Amniotic epithelial cell (primary cell): ENCODE data around the gene BSX.
A peak's percentile ranks its signal among the peaks of the same experiment; 100 is the strongest.

Source experiments
- DNase-seq: peaks from one replicate; pipeline ENCODE4 v3.0.0-alpha.2; 2010; ENCODE audit warnings: low read depth

Gene BSX

DNA sequence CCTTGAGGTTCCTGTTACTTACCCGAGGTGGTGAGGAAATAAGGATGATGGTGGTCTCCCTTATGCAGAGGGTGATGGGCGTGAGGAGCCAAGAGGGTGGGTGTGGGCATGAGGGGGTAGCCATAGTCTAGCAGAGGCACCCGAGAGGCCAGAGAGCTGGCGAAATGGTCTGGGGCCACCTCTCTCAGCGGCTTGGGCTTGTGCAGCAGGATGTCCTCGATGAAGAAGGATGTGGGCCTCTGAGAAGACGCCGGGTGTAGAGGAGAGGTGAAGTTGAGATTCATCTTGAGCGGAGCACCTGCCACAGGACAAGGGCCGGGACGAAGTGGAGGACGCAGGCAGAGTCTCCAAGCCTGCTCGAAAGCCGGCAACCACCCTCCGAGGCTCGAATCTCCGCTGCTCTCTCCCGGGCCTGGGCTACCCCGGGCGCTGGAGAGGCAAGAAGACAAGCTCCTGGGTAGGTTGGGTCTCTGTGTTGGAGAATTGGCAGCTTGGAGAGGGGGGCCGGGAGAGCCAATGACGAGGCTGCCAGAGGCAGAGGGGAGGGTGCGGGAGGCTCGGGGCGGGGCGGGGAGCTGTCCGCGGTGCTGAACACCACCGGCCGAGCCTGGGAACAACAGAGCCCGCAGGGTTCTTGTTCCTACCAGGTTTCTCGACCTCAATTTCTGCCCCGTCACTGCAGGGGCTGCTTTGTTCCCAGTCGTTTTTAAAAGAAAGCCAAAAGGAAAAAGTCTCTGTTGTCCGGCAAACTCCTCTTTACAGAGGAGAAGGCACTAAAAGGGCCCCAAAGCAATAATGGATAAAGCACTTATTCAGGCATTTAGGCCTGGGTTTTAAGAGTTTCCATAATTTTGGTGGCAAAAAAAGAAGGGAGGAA lies at the start of gene BSX:
Gene BSX, minus strand, starts transcription at position 447 of the 877 bp plus-strand sequence. Its CDS starts 163 bp downstream, at position 284.
- DNase-seq: peak; percentile 31

DNA sequence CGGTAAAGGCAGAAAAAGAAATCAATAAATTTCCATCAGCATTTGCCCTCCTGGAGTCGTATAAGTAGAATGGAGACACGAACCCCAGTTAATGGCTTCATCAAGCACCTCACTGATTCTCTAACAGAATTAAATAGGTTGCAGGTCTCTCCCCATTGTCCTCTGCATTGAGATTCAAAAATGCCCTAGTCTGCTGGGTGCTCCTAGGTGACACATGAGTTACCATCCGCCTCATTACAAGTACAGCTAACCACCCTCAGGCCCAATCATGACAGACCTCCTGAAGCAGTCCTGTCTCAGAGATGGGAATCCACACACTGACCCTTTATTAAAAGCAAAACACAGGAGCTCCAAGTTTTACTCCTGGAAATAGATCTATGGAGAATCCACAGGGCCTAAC lies 48.9 kb upstream of the BSX start:
- DNase-seq: no peak

DNA sequence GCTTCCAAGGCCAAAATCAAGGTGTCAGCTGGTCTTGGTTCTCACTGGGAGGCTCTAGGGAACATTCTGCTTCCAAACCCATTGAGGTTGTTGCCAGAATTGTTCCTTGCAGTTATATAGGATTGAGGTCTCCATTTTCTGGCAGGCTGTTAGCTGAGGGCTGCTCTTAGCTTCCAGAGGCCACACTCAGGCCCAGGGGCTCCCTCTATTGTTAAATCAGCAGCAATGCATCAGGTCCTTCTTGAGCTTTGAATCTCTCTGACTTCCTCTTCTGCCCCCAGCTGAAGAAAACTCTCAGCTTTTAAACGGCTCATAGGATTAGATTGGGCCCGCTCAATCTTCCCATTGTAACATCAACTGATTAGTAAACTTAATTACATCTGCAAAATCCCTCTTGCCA lies 39.3 kb upstream of the BSX start:
- DNase-seq: peak; percentile 46

DNA sequence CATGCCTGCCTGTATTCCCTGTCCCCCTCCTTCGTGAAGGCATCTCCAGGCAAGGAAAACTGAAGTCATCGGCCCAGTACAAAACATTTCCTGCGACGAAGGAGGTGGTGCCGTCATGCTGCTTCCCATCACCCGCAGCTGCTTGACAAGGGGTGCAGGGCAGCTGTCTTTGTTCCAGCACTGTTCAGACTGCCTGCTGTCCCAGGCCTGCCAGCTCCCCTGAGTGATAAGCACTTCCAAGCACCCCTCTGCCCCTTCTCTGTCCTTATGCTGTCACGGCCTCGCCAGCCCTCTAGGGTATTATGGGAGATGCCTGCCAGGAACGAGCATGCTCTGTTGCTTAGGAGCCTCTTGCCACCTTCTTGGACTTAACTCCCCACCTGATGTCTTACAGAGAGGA lies 37.1 kb upstream of the BSX start:
- DNase-seq: no peak

DNA sequence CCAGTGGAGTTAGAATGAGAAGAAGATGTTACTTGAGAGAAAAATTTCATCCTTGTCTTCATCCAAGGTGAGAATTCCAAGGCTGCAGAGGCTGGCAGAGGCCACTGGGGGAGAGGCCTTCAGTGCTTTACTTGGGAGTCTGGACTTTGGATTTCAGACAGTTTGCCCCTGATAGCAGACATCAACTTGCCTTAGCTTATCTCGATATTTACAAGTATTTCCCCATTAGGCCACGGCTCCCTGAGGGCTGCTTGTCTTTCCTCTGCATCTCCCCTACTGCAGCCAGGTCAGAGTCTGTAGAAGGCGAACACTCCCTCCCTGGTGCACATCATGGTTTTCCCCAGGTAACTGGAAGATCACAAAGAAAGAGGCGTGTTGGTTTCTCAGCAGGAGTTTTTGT lies 29.9 kb upstream of the BSX start:
- no peak for DNase-seq

DNA sequence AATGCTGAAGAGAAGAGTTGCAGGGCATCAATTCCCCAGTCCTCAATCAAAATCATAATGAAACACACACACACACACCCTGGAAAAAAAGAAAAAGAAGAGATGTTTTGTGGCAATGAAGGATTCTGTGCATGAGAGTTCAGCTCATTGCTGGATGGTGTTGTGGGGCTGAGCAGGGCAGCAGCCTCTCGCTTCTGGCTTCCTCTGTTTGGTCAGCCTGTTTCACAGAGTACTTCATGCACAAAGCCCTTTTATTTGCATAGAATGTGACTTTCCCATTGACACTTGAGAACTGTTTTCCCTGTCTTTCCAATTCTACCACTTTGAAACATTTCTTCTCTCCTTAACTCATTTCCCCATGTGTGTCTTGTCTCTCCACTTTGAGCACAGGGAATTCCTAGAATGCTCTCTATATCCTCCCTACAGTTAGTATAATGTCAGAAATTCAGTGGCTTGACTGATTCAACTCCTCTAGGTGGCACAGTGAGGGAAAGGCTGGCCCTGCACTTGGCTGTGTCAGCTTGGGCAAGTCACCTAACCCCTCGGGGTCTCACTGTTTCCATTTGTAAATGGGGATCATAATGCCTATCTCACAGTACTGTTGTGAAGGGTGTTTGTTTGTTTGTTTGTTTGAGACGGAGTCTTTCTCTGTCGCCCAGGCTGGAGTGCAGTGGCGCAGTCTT lies 25.4 kb upstream of the BSX start:
- no peak for DNase-seq

DNA sequence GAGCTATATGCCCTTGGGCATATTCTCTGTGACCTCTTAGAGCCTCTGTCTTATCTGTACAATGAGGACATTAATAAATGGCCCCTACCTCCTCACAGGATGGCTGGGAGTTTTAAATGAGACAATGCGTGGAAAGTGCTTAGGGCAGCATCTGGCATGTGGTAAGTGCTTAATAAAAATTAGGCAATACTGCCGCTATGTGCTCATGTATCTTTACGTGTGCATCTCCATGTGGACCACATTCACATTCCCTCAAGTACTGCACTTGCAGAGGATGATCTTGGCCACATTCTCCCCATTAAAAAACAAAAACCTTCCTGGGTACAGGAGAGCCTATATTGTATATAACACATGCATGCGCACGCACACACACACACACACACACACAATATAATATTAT lies 19.1 kb upstream of the BSX start:
- no peak for DNase-seq

DNA sequence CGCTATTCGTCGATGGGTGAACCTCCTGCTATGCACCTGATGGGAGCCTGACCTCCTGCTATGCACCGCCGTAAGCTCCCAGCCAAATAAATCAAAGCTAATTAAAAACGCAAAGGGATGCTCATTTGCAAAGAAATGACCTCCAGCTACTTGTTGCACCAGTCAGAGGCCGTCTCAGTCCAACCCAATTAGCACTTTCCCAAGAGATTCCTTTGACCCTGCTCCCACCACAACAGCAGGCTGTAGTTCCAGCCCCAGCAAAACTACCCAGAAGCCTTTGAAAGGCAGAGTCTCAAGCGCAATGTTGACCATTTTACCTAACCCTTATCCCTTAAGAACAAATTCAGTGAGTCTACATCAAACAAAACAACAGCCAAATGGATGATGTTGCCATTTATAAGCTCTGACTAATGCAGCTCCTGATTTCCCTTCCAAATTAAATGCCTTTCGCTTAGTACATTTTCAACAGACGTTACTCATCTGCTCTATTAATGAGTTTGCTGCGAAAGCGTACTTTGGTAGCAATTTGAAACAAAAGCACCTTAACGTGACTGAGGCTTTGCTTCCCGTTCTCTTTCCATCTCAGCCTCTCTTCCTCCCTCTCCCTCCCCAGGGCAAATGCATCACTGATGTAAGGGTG lies 17.2 kb upstream of the BSX start:
- DNase-seq: peak; percentile 1

DNA sequence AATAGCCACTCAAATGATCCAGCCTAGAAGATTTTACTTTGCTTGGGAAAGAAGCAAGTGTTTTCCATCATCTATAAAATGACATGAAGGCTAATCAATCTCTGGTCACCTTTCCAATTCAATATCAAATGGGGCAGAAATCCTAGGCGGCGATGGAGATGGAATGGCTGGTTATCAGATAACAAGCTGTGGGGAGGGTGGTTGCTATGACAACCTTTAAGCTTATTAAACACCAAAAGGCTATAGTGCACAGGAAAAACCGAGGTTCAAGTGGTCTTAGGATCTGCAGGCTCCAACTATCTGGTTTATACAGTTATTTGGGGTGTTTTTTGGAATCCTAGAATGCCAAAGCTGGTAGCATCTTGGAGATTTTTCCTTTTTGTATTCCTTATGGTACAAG lies 13.9 kb upstream of the BSX start:
- no peak for DNase-seq

DNA sequence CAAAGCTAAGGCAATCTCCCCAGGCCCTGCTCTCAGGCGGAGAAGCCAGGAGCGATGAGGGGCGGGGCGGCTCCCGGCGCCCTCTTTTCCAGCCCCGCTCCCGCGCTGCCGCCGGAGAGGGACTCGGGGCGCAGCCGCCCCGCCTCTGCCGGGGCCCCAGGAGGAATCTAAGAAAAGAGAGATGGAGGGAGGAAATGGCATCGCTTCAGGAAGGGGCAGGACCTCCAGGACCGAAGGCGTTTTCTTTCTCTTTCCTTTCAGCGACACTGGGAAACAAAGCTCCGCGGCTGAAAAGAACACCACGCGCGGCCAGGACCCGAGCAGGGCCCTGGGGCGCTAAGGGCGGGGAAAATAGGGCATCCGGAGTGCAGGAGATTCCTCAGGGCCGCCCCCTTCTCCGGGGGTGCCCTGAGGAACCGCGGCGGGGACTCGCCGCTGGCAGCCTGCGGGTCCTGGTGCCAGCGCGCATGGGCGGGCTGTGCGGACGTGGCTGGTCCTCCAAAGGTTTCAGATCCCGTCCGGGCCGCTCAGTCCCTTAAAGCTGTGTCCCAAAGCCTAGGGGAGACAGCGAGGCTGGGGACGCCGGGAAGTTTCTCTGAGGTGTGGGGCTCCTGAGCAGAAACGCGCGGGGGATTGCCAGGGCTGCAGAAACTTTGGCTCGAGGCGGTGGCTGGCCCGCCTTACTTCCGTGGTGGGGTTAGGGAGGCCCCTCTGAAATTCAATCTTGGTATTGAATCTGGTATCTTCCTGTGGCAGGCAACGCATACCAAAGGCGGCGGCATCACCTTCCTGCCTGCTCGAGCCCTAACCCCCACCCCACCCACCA lies 2.8 kb upstream of the BSX start:
- DNase-seq: no peak

DNA sequence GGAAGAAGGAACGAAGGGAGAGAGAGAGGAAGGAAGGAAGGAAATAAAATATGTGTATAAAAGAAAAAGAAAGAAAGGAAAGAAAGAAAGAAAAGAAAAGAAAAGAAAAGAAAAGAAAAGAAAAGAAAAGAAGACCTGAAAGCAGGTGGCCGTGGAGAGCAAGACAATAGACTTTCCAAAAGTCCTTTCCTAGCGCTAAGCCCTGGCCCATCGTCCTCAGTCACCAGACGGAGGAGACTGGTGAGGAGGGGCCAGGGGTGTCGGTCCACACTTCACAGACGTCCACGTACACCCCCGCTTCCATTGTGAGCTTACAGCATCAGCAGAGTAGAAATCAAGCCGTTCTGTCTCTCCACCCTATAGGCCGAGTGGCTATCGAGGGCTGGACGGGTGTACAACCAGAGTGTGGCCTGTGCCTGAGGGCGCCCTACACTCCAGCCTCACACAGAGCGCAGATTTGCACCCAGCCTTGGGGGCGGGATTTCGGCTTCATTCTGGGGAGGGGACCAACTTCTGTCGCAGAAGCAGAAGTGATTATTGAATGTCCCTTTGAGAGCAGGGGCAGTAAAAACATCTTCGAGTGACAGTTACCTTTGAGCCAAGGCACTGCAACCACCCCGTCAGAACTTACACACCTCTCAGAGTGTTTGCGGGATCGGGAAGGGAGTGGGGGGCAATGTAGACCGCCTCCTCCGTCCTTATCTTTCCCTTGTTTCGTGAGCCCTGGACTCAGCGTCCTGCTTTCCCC lies 2.0 kb upstream of the BSX start:
- DNase-seq: no peak

DNA sequence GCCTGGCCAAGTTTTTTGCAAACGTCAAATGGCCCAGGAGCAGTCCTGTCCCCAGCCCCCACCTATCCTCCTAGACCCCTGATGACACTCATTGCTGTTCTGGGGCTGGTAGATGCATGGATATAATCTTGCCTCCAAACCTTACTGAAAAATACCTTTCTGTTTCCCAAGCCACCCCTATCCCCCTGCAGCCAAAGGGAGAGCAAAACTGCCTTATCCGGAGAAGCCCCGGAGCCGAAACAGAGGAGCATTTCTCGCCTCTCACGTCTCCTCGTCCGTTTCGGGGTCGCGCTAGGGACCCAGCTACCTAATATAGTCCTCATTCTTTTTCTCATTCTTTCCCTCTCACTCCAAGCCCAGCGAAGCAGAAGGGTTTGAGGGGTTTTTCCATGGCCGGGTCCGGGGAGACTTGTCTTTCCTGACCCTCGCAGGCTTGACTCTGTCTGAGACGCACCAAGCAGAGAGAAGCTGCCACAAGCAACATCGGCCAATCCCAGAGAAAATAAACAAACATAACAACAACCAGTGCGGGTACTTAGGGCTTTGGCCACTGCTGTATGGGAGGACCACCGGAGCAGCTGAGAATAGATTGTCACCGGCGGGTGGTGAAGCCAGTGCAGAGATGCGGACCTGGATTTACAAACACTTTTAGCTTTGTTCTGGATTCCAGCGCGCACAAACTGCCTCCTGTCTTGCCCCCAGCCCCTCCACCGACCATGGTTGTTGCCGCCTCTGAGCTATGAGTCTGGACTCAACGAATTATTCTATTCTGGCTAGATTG lies 1.6 kb downstream of the BSX start:
- no peak for DNase-seq

DNA sequence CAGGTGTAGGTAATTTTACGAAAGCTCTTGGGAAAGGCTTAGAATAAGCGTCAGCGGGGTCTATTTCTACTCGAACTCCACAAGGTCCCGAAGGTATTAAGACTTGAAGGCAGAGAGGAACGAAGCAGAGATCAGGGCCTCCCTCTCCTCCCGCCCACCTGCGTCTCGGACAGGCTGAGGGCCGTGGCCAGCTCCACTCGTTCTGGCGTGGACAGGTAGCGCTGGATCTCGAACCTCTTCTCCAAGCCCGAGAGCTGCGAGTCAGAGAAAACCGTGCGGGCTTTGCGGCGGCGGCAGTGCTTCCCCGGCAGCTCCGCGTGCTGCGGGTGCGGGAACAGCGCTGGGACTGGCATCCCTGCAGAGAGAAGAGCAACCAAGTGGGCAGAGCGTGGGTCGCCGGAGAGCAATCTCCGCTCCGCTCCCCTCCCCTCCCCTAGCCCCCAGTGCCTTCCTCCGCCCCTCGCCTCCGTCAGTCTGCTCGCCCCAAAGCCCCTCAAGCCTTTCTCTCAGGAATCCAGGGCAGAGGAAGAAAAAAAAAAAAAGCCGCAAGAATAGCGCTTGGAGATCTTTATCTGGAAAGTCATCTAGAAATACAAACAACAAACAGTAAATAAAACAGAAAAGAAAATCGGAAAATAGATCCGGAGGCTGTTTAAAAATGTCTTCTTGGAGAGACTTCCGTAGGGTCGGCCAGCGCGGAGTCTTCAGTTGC lies 2.4 kb downstream of the BSX start:
- DNase-seq: no peak

DNA sequence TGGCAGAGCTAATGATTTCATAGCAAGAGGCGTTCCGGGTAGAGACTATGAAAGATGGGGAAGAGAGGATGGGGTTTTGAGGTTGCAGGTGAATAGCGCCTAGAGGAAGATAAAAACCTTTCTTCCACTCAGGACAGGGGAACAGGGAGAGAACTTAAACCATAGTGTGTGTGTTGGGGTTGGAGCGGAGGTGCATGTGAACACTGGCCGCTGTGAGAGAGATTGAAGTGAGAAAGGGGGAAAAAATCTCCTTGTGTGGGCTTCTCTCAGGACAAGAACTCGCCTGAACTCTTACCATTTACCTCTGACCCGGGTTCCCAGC lies 3.4 kb downstream of the BSX start:
- DNase-seq: no peak

DNA sequence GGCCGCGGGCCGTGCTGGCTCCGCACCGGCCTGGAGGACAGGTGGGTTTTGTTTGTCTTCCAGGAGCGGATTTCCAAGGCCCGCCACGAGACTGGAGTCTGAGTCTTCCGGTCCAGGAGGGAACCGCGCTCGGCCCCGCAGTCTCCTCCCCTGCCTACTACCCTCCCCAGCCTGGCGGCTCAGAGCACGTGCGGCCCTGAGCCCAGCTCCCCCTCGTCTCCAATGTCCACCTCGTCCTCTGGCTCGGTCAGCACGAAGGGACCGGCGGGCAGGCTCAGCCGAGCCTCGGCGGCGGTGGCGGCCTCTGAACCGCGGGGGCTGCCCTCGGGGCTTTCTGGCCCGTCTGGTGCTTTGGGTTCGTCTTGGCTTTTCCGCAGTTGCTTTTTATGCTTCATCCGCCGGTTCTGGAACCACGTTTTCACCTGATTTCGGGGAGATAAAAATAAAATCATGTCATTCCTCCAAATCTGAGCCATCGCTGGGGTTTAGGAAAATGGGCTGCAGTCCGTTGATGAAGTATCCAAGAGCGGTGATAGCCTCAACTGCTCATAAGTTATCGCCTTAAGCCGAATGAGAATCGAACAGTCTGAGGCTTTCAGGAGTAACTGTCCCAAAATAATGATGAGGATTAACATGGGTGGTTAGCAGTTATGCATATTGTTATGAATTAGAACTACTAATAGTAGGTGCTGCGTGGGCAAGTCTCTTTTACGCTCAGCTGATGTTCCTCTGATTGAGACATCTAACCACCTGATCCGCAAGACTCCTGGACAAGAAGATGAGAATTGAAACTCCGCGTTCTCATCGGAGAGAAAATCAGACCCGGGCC lies 4.0 kb downstream of the BSX start:
- no peak for DNase-seq

DNA sequence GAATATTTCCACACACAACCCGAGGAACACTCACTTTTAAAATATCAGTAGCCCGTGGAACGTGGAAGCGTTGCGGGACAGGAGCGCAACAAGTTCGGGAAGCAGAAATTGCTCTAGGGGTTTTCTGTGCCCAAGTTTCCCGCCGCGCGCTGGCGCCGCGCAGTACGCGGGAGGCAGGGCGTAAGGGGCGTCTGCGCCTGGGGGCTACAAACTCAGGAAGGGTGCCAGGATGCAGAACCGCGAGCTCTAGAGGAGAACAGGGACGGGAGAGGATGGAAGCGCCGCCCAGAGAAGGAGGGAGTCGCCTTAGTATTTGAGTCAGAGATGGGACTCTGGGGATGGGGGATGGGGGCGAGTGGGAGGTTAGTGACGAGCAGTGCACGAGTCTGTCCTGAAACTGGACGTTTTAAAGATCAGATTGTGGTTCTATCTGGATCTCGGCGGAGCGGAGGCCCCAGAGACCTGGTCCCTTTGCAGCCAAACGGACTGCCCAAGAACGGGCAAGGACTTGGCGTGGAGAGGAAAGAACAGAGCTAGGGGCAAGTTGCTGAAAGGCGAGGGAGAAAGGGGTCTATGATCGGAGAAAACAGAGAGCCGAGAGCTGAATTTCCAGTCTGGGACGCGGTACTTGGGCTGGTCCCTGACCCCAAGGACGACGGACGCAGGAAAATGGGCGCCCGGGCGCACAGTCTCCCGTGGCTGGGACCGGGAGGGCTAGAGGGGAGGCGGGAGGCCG lies 4.7 kb downstream of the BSX start:
- DNase-seq: no peak

DNA sequence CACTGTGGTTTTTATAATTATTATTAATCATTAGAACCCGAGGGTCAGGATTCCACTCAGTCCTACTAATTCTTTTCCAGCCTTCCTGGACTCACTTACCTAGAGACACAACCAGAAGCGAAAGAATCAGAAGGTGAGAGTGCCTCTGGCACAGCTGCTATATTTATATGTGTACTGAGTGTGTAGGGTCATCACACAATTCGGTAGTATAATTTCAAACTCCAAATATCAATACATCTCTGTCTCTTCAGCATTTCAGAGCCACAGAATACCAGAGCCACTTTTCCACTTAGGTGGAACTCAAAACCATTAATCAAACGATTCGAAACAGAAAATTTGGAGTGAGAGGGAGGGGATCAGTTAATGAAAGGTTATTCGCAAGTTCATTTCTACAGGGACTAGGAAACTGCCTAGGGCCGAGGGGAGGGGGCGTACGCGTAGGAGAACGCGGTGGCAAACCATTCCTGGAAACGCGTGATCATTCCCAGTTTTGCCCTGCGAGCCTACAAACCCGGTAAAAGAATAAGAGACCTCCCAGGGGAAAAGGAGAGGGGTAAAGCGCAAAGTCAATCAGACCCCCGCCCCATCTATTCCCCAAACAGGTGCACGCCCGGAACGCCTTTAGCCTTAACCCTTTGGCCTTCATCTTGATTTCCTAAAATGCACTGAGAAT lies 5.4 kb downstream of the BSX start:
- DNase-seq: no peak

DNA sequence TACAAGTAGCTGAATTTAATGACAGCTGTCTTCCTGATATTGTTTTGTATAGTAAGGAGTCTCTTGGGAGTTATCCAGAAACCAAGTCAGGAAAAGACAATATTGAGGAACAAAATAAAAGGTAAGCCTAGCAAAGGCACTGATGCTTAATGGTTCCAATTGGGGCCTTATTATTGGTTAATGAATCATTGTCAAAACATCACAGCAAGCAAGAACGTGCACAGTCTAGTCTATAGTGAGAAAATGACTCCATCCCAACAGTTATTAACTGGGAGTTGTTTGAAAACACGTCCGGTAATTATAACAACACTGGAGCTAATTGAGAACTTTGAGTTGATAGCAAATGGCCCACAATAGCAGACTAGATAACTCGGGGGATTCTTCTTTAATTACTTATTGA lies 17.7 kb downstream of the BSX start:
- DNase-seq: no peak
